Testis (tissue), 2 donors: Measurements from ENCODE around the gene PHAX.

Experiments used
- CTCF ChIP-seq, 3 experiments: fragments of 450-650 bp in 2 of 3; fragments of 200-600 bp in 1 of 3; sonication (generic) in 1 of 3; IDR thresholded peaks; one replicate each; pipeline ENCODE4 v1.5.1; 2016 to 2019; ENCODE audit warnings: antibody characterized with exemption in 3 of 3, mild to moderate bottlenecking in 2 of 3, moderate library complexity in 1 of 3
- POLR2A ChIP-seq: fragments of 450-650 bp; IDR thresholded peaks from one replicate; pipeline ENCODE4 v1.6.1; 2017; ENCODE audit warnings: antibody characterized with exemption, mild to moderate bottlenecking, moderate library complexity

GRCh38 chr5:126561908-126562307 is 38.8 kb upstream of the PHAX start:
- TF ChIP-seq CTCF (IDR thresholded peaks at IDR 0.05) (no peak), POLR2A (no peak)
